ENCODE measurements around the gene UQCRC2.

The UQCRC2 gene

DNA sequence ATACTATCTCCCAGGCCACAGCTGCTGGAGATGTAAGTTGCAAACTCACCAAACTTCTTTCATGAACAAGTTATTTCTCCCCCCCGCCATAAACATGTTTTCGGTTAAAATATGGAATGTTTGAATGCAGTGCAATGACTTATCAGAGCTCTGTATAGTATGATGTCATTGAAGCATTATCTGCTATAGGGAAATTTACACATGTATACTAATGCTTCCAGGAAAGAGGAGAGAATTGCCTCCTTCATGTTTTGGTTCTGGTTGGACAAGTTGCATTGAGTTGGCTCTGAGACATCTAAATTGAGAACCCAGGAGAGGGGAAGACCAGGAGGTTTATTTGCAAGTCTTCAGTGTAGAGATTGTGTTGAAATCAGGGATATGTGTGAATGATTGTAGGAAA, 20.8 kb downstream of the UQCRC2 start:
- CTCF ChIA-PET: interaction anchor here (1.0 to 2.3 kb wide), 3 partner anchors 104 to 215 kb away, joined by 3 to 9 read pairs (median 5); no protein-coding TSS in a partner anchor
- TF ChIP-seq, protein P1, sequence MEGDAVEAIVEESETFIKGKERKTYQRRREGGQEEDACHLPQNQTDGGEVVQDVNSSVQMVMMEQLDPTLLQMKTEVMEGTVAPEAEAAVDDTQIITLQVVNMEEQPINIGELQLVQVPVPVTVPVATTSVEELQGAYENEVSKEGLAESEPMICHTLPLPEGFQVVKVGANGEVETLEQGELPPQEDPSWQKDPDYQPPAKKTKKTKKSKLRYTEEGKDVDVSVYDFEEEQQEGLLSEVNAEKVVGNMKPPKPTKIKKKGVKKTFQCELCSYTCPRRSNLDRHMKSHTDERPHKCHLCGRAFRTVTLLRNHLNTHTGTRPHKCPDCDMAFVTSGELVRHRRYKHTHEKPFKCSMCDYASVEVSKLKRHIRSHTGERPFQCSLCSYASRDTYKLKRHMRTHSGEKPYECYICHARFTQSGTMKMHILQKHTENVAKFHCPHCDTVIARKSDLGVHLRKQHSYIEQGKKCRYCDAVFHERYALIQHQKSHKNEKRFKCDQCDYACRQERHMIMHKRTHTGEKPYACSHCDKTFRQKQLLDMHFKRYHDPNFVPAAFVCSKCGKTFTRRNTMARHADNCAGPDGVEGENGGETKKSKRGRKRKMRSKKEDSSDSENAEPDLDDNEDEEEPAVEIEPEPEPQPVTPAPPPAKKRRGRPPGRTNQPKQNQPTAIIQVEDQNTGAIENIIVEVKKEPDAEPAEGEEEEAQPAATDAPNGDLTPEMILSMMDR (IDR thresholded peaks at IDR 0.05; ENCODE audit: insufficient read depth, low read length, missing control alignments): no peak
- POLR2A ChIA-PET: interaction anchor here (0.5 to 0.7 kb wide), 2 partner anchors 125 to 1148 kb away, joined by 3 read pairs; no protein-coding TSS in a partner anchor
- no peak for DNase-seq (ENCODE audit: low read depth, low spot score)
- no peak overlapping the region for H3K4me3 ChIP-seq (ENCODE audit: low read depth, low read length)

DNA sequence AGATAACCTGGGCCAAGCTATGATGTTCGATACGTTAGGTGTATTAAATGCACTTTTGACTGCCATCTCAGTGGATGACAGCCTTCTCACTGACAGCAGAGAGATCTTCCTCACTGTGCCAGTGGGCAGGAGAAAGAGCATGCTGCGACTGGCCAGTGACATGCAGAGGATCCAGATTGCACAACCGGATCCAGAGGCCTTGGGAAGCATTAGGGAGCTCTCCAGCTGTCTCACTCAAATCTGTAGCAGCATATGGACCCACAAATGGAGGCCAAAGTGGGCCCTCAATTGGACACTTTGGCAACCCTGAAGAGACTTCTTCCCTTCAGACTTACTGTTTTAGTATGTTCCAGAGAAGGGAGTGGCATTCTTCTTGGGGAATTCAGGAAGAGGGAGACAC, 26.9 kb downstream of the UQCRC2 start:
- no peak for DNase-seq (ENCODE audit: low read depth, low spot score)
- no peak overlapping the region for H3K4me3 ChIP-seq (ENCODE audit: low read depth, low read length)
- CTCF ChIA-PET: interaction anchor here (0.6 to 3.7 kb wide), 6 partner anchors 11 to 209 kb away, joined by 3 to 13 read pairs (median 6); partner anchors contain the start of gene PDZD9
- TF ChIP-seq, protein P1 (IDR thresholded peaks at IDR 0.05; ENCODE audit: insufficient read depth, low read length, missing control alignments): no peak
- POLR2A ChIA-PET: no interaction called here

DNA sequence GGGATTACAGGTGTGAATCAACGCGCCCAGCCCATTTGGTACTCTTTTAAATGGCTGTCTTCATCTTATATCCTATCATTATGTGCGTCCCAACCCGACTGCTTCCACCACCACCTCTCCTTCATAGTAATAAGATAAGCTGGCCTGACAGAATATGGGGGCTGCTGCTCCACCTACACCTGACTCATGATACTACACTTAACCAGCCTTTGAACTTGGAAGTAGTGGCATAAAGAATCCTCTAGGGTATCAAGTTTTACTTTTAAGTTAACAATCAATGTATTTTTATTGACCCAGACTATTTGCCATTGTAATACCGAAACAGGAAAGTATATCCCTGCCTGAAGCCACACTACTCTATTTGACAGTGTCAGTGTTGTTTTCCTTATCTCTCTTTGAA, 28.9 kb downstream of the UQCRC2 start:
- ChIA-PET CTCF (interaction anchor here (1.1 to 2.3 kb wide), 2 partner anchors 20 to 96 kb away, joined by 4 to 9 read pairs; no protein-coding TSS in a partner anchor), POLR2A (no interaction called here)

GRCh38 chr16:21984062-21984461, 30.9 kb downstream of the UQCRC2 start:
- ChIA-PET CTCF (interaction anchor here (1.4 to 1.5 kb wide), 2 partner anchors 9 to 204 kb away, joined by 3 to 4 read pairs; no protein-coding TSS in a partner anchor), POLR2A (no interaction called here)
- DNase-seq (ENCODE audit: low read depth, low spot score): no peak
- TF ChIP-seq, protein P1 (IDR thresholded peaks at IDR 0.05; ENCODE audit: insufficient read depth, low read length, missing control alignments): no peak
- H3K4me3 ChIP-seq (ENCODE audit: low read depth, low read length): no peak overlapping the region

More for the DNA sequence above, 28.9 kb downstream of the UQCRC2 start:
- H3K4me3 ChIP-seq (ENCODE audit: low read depth, low read length): no peak overlapping the region
- no peak for DNase-seq (ENCODE audit: low read depth, low spot score)
- TF ChIP-seq, protein P1 (IDR thresholded peaks at IDR 0.05; ENCODE audit: insufficient read depth, low read length, missing control alignments): no peak

- H3K4me3 ChIP-seq (ENCODE audit: low read depth, low read length): no peak overlapping the region
- TF ChIP-seq, protein P1 (IDR thresholded peaks at IDR 0.05; ENCODE audit: insufficient read depth, low read length, missing control alignments): no peak
- ChIA-PET CTCF (interaction anchor here (1.5 kb wide), 1 partner anchor 203 kb away, joined by 4 read pairs; no protein-coding TSS in a partner anchor), POLR2A (no interaction called here)
- DNase-seq (ENCODE audit: low read depth, low spot score): no peak
These were observed 32.4 kb downstream of the UQCRC2 start for GRCh38 chr16:21985524-21985923.

DNA sequence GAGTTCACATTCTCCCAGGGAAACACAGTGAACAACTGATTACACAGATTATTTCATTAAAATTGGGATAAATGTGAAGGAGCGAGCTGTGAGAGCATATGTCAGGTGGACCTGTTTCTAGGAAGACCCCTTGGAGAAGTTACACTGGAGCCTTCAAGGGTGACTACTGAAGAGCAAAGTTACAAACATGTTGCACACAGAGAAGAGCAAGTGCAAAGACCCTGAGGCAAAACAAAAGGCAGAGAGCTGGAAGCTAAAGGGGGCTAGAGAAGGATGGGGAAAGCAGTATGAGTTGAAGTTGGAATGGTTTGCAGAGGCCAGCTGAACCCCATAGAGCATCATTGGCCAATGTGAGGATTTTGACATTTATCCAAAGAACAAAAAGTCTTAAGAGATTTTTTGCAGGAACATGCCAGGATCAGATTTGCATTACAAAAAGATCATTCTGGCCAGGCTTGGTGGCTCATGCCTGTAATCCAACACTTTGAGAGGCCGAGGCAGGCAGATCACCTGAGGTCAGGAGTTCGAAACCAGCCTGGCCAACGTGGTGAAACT, 33.6 kb downstream of the UQCRC2 start:
- no peak overlapping the region for H3K4me3 ChIP-seq (ENCODE audit: low read depth, low read length)
- no peak for DNase-seq (ENCODE audit: low read depth, low spot score)
- POLR2A ChIA-PET: no interaction called here
- CTCF ChIA-PET: interaction anchor here (1.1 to 1.3 kb wide), 2 partner anchors 14 to 202 kb away, joined by 3 to 7 read pairs; no protein-coding TSS in a partner anchor
- TF ChIP-seq, protein P1 (IDR thresholded peaks at IDR 0.05; ENCODE audit: insufficient read depth, low read length, missing control alignments): no peak
